Measurements from ENCODE around the gene TMEM183A.

Gene TMEM183A

GRCh38 chr1:203056516-203056915, 49.3 kb downstream of the TMEM183A start:
- Histone ChIP-seq H3K27ac (ENCODE audit: low read depth, low read length) (no peak overlapping the region), H3K4me3 (ENCODE audit: low read depth, low read length) (no peak overlapping the region), H2AFZ (ENCODE audit: low read length, unreplicated experiment) (no peak overlapping the region), H3K36me3 (ENCODE audit: insufficient read depth, low read length) (peaks cover 7% of the 10 kb centered on the region; the same call in 1 of the 2 replicates), H3K27me3 (ENCODE audit: insufficient read depth, low read length) (no peaks in the 10 kb centered on the region), H3K4me1 (ENCODE audit: control insufficient read depth, insufficient read depth, low read length, unreplicated experiment) (no peaks in the 10 kb centered on the region), H3K79me2 (ENCODE audit: control insufficient read depth, insufficient read depth, low read length, unreplicated experiment) (no peaks in the 10 kb centered on the region)

- no peak overlapping the region for H3K27ac ChIP-seq (ENCODE audit: low read depth, low read length)
- H3K4me1 ChIP-seq (ENCODE audit: control insufficient read depth, insufficient read depth, low read length, unreplicated experiment) = no peaks in the 10 kb centered on the region
- no peak overlapping the region for H2AFZ ChIP-seq (ENCODE audit: low read length, unreplicated experiment)
- H3K27me3 ChIP-seq (ENCODE audit: insufficient read depth, low read length) = no peaks in the 10 kb centered on the region
- H3K4me3 ChIP-seq (ENCODE audit: low read depth, low read length) = no peak overlapping the region
- no peaks in the 10 kb centered on the region for H3K79me2 ChIP-seq (ENCODE audit: control insufficient read depth, insufficient read depth, low read length, unreplicated experiment)
- H3K36me3 ChIP-seq (ENCODE audit: insufficient read depth, low read length) = peaks cover 7% of the 10 kb centered on the region; the same call in 1 of the 2 replicates
These were observed 50.9 kb downstream of the TMEM183A start for GRCh38 chr1:203057911-203058675.

GRCh38 chr1:203058676-203058935, 51.4 kb downstream of the TMEM183A start:
- Histone ChIP-seq H3K79me2 (ENCODE audit: control insufficient read depth, insufficient read depth, low read length, unreplicated experiment) (no peaks in the 10 kb centered on the region), H3K4me3 (ENCODE audit: low read depth, low read length) (no peak overlapping the region), H2AFZ (ENCODE audit: low read length, unreplicated experiment) (no peak overlapping the region), H3K36me3 (ENCODE audit: insufficient read depth, low read length) (peaks cover 7% of the 10 kb centered on the region; the same call in 1 of the 2 replicates), H3K27ac (ENCODE audit: low read depth, low read length) (no peak overlapping the region), H3K4me1 (ENCODE audit: control insufficient read depth, insufficient read depth, low read length, unreplicated experiment) (no peaks in the 10 kb centered on the region), H3K27me3 (ENCODE audit: insufficient read depth, low read length) (no peaks in the 10 kb centered on the region)

- H3K4me1 ChIP-seq (ENCODE audit: control insufficient read depth, insufficient read depth, low read length, unreplicated experiment) = no peaks in the 10 kb centered on the region
These were observed 52.3 kb downstream of the TMEM183A start for GRCh38 chr1:203059485-203059884.

GRCh38 chr1:203060115-203060514, 52.9 kb downstream of the TMEM183A start:
- no peaks in the 10 kb centered on the region for H3K27me3 ChIP-seq (ENCODE audit: insufficient read depth, low read length)
- H3K36me3 ChIP-seq (ENCODE audit: insufficient read depth, low read length) = peaks cover 7% of the 10 kb centered on the region; the same call in 1 of the 2 replicates
- H2AFZ ChIP-seq (ENCODE audit: low read length, unreplicated experiment) = no peak overlapping the region
- no peaks in the 10 kb centered on the region for H3K4me1 ChIP-seq (ENCODE audit: control insufficient read depth, insufficient read depth, low read length, unreplicated experiment)
- H3K4me3 ChIP-seq (ENCODE audit: low read depth, low read length) = no peak overlapping the region
- H3K79me2 ChIP-seq (ENCODE audit: control insufficient read depth, insufficient read depth, low read length, unreplicated experiment) = no peaks in the 10 kb centered on the region
- H3K27ac ChIP-seq (ENCODE audit: low read depth, low read length) = no peak overlapping the region

More at GRCh38 chr1:203059485-203059884, 52.3 kb downstream of the TMEM183A start:
- Histone ChIP-seq H2AFZ (ENCODE audit: low read length, unreplicated experiment) (no peak overlapping the region), H3K36me3 (ENCODE audit: insufficient read depth, low read length) (peaks cover 7% of the 10 kb centered on the region; the same call in 1 of the 2 replicates), H3K27ac (ENCODE audit: low read depth, low read length) (no peak overlapping the region), H3K27me3 (ENCODE audit: insufficient read depth, low read length) (no peaks in the 10 kb centered on the region), H3K4me3 (ENCODE audit: low read depth, low read length) (no peak overlapping the region), H3K79me2 (ENCODE audit: control insufficient read depth, insufficient read depth, low read length, unreplicated experiment) (no peaks in the 10 kb centered on the region)

GRCh38 chr1:203063287-203063686, 56.1 kb downstream of the TMEM183A start:
- Histone ChIP-seq H3K4me1 (ENCODE audit: control insufficient read depth, insufficient read depth, low read length, unreplicated experiment) (no peaks in the 10 kb centered on the region), H2AFZ (ENCODE audit: low read length, unreplicated experiment) (no peak overlapping the region), H3K79me2 (ENCODE audit: control insufficient read depth, insufficient read depth, low read length, unreplicated experiment) (no peaks in the 10 kb centered on the region), H3K27me3 (ENCODE audit: insufficient read depth, low read length) (no peaks in the 10 kb centered on the region), H3K27ac (ENCODE audit: low read depth, low read length) (no peak overlapping the region), H3K4me3 (ENCODE audit: low read depth, low read length) (no peak overlapping the region), H3K36me3 (ENCODE audit: insufficient read depth, low read length) (peaks cover 7% of the 10 kb centered on the region; the same call in 1 of the 2 replicates)

GRCh38 chr1:203065191-203065590, 58.0 kb downstream of the TMEM183A start:
- Histone ChIP-seq H2AFZ (ENCODE audit: low read length, unreplicated experiment) (no peak overlapping the region), H3K36me3 (ENCODE audit: insufficient read depth, low read length) (peaks cover 7% of the 10 kb centered on the region; the same call in 1 of the 2 replicates), H3K27ac (ENCODE audit: low read depth, low read length) (no peak overlapping the region), H3K27me3 (ENCODE audit: insufficient read depth, low read length) (no peaks in the 10 kb centered on the region), H3K4me3 (ENCODE audit: low read depth, low read length) (no peak overlapping the region), H3K79me2 (ENCODE audit: control insufficient read depth, insufficient read depth, low read length, unreplicated experiment) (no peaks in the 10 kb centered on the region), H3K4me1 (ENCODE audit: control insufficient read depth, insufficient read depth, low read length, unreplicated experiment) (no peaks in the 10 kb centered on the region)

- Histone ChIP-seq H3K36me3 (ENCODE audit: insufficient read depth, low read length) (peaks cover 2% of the 10 kb centered on the region; the same call in 1 of the 2 replicates), H2AFZ (ENCODE audit: low read length, unreplicated experiment) (no peak overlapping the region), H3K4me1 (ENCODE audit: control insufficient read depth, insufficient read depth, low read length, unreplicated experiment) (no peaks in the 10 kb centered on the region), H3K79me2 (ENCODE audit: control insufficient read depth, insufficient read depth, low read length, unreplicated experiment) (no peaks in the 10 kb centered on the region), H3K27ac (ENCODE audit: low read depth, low read length) (no peak overlapping the region), H3K4me3 (ENCODE audit: low read depth, low read length) (no peak overlapping the region), H3K27me3 (ENCODE audit: insufficient read depth, low read length) (no peaks in the 10 kb centered on the region)
These were observed 58.8 kb downstream of the TMEM183A start for GRCh38 chr1:203065986-203066385.

- H3K27me3 ChIP-seq (ENCODE audit: insufficient read depth, low read length) = no peaks in the 10 kb centered on the region
- H3K27ac ChIP-seq (ENCODE audit: low read depth, low read length) = no peak overlapping the region
- H3K36me3 ChIP-seq (ENCODE audit: insufficient read depth, low read length) = 0 out of 2 replicates have a peak, but pooled peaks cover 4% of the 10 kb centered on the region
- no peak overlapping the region for H3K4me3 ChIP-seq (ENCODE audit: low read depth, low read length)
- H3K4me1 ChIP-seq (ENCODE audit: control insufficient read depth, insufficient read depth, low read length, unreplicated experiment) = no peaks in the 10 kb centered on the region
- no peaks in the 10 kb centered on the region for H3K79me2 ChIP-seq (ENCODE audit: control insufficient read depth, insufficient read depth, low read length, unreplicated experiment)
- H2AFZ ChIP-seq (ENCODE audit: low read length, unreplicated experiment) = no peak overlapping the region
These were observed 59.8 kb downstream of the TMEM183A start for GRCh38 chr1:203066965-203067364.

GRCh38 chr1:203069030-203069747, 62.0 kb downstream of the TMEM183A start:
- no peaks in the 10 kb centered on the region for H3K27me3 ChIP-seq (ENCODE audit: insufficient read depth, low read length)
- H3K4me3 ChIP-seq (ENCODE audit: low read depth, low read length) = no peak overlapping the region
- H3K27ac ChIP-seq (ENCODE audit: low read depth, low read length) = no peak overlapping the region
- H3K36me3 ChIP-seq (ENCODE audit: insufficient read depth, low read length) = 0 out of 2 replicates have a peak, but pooled peaks cover 4% of the 10 kb centered on the region
- no peak overlapping the region for H2AFZ ChIP-seq (ENCODE audit: low read length, unreplicated experiment)
- H3K79me2 ChIP-seq (ENCODE audit: control insufficient read depth, insufficient read depth, low read length, unreplicated experiment) = no peaks in the 10 kb centered on the region
- no peaks in the 10 kb centered on the region for H3K4me1 ChIP-seq (ENCODE audit: control insufficient read depth, insufficient read depth, low read length, unreplicated experiment)

Data from ACC112 (cell line).